Activated CD4-positive, alpha-beta T cell treated with anti-CD3 and anti-CD28 coated beads, Interleukin-2, amount 10 ng/mL, durations not matched to agents 7 days and 5 days (primary cell): ENCODE results near the gene SEC14L1. TPM values are rescaled to one million over a fixed set of nuclear protein-coding genes. Genes with fewer than 3 reads are reported as not detected.

ENCODE experiments used
- CTCF ChIA-PET: fragments of 350-600 bp; sonication (Branson Sonifier 250); formaldehyde crosslinking; loops from one replicate; lab custom pipeline; 2021; ENCODE audit warnings: antibody characterized with exemption; lab: Charles Lee
- POLR2A ChIA-PET: fragments of 350-600 bp; sonication (Branson Sonifier 250); formaldehyde crosslinking; loops from one replicate; lab custom pipeline; 2021; ENCODE audit warnings: antibody characterized with exemption; lab: Charles Lee
- DNase-seq: peaks from one replicate; pipeline ENCODE4 v3.0.0-alpha.2; 2020
- H3K27ac Mint-ChIP-seq: one replicate; pipeline ENCODE4 v1.8.0; 2021; ENCODE audit warnings: mild to moderate bottlenecking, moderate library complexity, mixed read lengths
- H3K27me3 Mint-ChIP-seq: one replicate; pipeline ENCODE4 v1.8.0; 2021; ENCODE audit warnings: mixed read lengths
- H3K36me3 Mint-ChIP-seq: one replicate; pipeline ENCODE4 v1.8.0; 2021; ENCODE audit warnings: low read depth, mixed read lengths
- H3K4me1 Mint-ChIP-seq: one replicate; pipeline ENCODE4 v1.8.0; 2021; ENCODE audit warnings: mixed read lengths
- H3K4me3 Mint-ChIP-seq: one replicate; pipeline ENCODE4 v1.8.0; 2021; ENCODE audit warnings: mild to moderate bottlenecking, moderate library complexity, mixed read lengths
- H3K9me3 Mint-ChIP-seq: one replicate; pipeline ENCODE4 v1.8.0; 2021; ENCODE audit warnings: mixed read lengths
- total RNA-seq, 2 experiments: library from RNA; stranded (reverse); gene quantifications; one replicate each; pipeline ENCODE4 v1.2.3, GENCODE V29; 2021

The SEC14L1 gene
- total RNA-seq, 2 experiments from 2014 or later = 56.6 to 57.4 TPM

GRCh38 chr17:77264617-77265230 lies 124.0 kb downstream of the SEC14L1 start:
- H3K4me3 Mint-ChIP-seq = no peak overlapping the region
- no peaks in the 10 kb centered on the region for H3K36me3 Mint-ChIP-seq
- no peaks in the 10 kb centered on the region for H3K4me1 Mint-ChIP-seq
- no peaks in the 10 kb centered on the region for H3K9me3 Mint-ChIP-seq
- ChIA-PET CTCF (interaction anchor here (1.3 kb wide), 1 partner anchor 11 kb away, joined by 3 read pairs; no protein-coding TSS in a partner anchor), POLR2A (no interaction called here)
- no peak for DNase-seq
- H3K27ac Mint-ChIP-seq = no peak overlapping the region
- peaks cover 3% of the 10 kb centered on the region for H3K27me3 Mint-ChIP-seq

- no peak for DNase-seq
- no peak overlapping the region for H3K4me3 Mint-ChIP-seq
- no peaks in the 10 kb centered on the region for H3K4me1 Mint-ChIP-seq
- no peak overlapping the region for H3K27ac Mint-ChIP-seq
- POLR2A ChIA-PET = no interaction called here
- CTCF ChIA-PET = no interaction called here
- no peaks in the 10 kb centered on the region for H3K36me3 Mint-ChIP-seq
- peaks cover 2% of the 10 kb centered on the region for H3K27me3 Mint-ChIP-seq
- H3K9me3 Mint-ChIP-seq = no peaks in the 10 kb centered on the region
Observed at GRCh38 chr17:77266213-77266612, 125.4 kb downstream of the SEC14L1 start.
